Osteoblast (primary cell): ENCODE measurements around the gene TRAFD1. TPM values are rescaled to one million over a fixed set of nuclear protein-coding genes. Genes with fewer than 3 reads are reported as not detected.

Source experiments
- DNase-seq: peaks from one replicate; pipeline ENCODE4 v3.0.0; 2011; ENCODE audit warnings: low spot score, mixed read lengths; ENCODE audit not compliant: insufficient read length; ENCODE audit errors: missing footprints
- H2AFZ ChIP-seq: 2 replicates; pipeline ENCODE4 v1.6.0; 2011; ENCODE audit warnings: mild to moderate bottlenecking, low read length
- H3K27ac ChIP-seq: 2 replicates; pipeline ENCODE4 v1.5.1; 2011; ENCODE audit warnings: mild to moderate bottlenecking, low read depth, low read length, moderate library complexity
- H3K27me3 ChIP-seq: 2 replicates; pipeline ENCODE4 v1.6.0; 2012; ENCODE audit warnings: mild to moderate bottlenecking, control low read depth, inconsistent platforms, low read length, moderate library complexity; ENCODE audit not compliant: insufficient read depth
- H3K36me3 ChIP-seq: 2 replicates; pipeline ENCODE4 v1.5.1; 2011; ENCODE audit warnings: mild to moderate bottlenecking, low read length, control low read depth, moderate library complexity; ENCODE audit not compliant: insufficient read depth
- H3K4me1 ChIP-seq: 2 replicates; pipeline ENCODE4 v1.5.1; 2011; ENCODE audit warnings: mild to moderate bottlenecking, low read length, control low read depth, moderate library complexity; ENCODE audit not compliant: insufficient read depth
- H3K4me2 ChIP-seq: 2 replicates; pipeline ENCODE4 v1.6.0; 2011; ENCODE audit warnings: mild to moderate bottlenecking, low read length; ENCODE audit not compliant: insufficient read depth
- H3K4me3 ChIP-seq: fragments of 200-600 bp; sonication (generic); 3 replicates; pipeline ENCODE4 v1.5.1; 2012; ENCODE audit warnings: mild to moderate bottlenecking, low read length, inconsistent platforms; ENCODE audit not compliant: insufficient read depth
- H3K79me2 ChIP-seq: 2 replicates; pipeline ENCODE4 v1.6.0; 2012; ENCODE audit warnings: mild to moderate bottlenecking, low read length, control low read depth, inconsistent platforms; ENCODE audit not compliant: insufficient read depth
- H3K9me3 ChIP-seq: 2 replicates; pipeline ENCODE4 v1.5.1; 2011; ENCODE audit warnings: low read depth, low read length, control low read depth
- H4K20me1 ChIP-seq: 2 replicates; pipeline ENCODE4 v1.6.0; 2012; ENCODE audit warnings: mild to moderate bottlenecking, low read length, control low read depth; ENCODE audit not compliant: insufficient read depth
- total RNA-seq: library from RNA; depleted of rRNA; stranded (reverse); fragments of >200 nt; gene quantifications from 2 replicates; pipeline ENCODE4 v1.2.3, GENCODE V29; 2012
- TF ChIP-seq, protein P1 (sequence below): IDR thresholded peaks from 2 replicates; pipeline ENCODE4 v1.5.1; 2011; ENCODE audit warnings: mild to moderate bottlenecking, low read depth, low read length, moderate library complexity; ENCODE audit errors: extremely low read depth

Gene TRAFD1
- total RNA-seq, 1 donor, result 40.5 TPM

DNA sequence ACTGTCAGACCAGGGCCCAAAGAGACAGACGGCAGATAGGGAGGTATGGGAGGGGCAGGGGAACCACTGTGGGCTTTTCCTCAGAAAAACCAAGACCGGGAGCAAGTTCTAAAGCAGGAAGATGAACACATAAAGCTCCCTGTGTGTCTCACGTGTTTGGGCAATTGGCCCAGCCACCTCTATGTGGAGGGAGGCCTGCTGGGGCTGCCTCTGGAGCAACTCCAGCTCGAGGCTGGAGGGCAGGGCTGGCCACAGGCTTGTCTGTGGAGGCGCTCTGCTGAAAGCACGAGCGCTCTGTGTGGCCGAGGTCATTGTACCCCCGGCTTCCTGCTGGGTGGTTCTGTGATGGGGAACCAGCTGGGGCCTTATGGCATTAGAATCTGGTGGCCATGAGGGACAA, 36.4 kb downstream of the TRAFD1 start:
- TF ChIP-seq, protein P1, sequence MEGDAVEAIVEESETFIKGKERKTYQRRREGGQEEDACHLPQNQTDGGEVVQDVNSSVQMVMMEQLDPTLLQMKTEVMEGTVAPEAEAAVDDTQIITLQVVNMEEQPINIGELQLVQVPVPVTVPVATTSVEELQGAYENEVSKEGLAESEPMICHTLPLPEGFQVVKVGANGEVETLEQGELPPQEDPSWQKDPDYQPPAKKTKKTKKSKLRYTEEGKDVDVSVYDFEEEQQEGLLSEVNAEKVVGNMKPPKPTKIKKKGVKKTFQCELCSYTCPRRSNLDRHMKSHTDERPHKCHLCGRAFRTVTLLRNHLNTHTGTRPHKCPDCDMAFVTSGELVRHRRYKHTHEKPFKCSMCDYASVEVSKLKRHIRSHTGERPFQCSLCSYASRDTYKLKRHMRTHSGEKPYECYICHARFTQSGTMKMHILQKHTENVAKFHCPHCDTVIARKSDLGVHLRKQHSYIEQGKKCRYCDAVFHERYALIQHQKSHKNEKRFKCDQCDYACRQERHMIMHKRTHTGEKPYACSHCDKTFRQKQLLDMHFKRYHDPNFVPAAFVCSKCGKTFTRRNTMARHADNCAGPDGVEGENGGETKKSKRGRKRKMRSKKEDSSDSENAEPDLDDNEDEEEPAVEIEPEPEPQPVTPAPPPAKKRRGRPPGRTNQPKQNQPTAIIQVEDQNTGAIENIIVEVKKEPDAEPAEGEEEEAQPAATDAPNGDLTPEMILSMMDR, result no peak
- no peaks in the 10 kb centered on the region for H3K27me3 ChIP-seq
- no peaks in the 10 kb centered on the region for H3K79me2 ChIP-seq
- peaks cover 23% of the 10 kb centered on the region for H3K36me3 ChIP-seq
- H3K4me2 ChIP-seq, result no peak overlapping the region
- H3K4me3 ChIP-seq, result no peak overlapping the region
- H3K27ac ChIP-seq, result no peak overlapping the region
- no peaks in the 10 kb centered on the region for H3K4me1 ChIP-seq
- H3K9me3 ChIP-seq, result no peaks in the 10 kb centered on the region
- no peaks in the 10 kb centered on the region for H4K20me1 ChIP-seq
- H2AFZ ChIP-seq, result no peak overlapping the region
- DNase-seq, result no peak

DNA sequence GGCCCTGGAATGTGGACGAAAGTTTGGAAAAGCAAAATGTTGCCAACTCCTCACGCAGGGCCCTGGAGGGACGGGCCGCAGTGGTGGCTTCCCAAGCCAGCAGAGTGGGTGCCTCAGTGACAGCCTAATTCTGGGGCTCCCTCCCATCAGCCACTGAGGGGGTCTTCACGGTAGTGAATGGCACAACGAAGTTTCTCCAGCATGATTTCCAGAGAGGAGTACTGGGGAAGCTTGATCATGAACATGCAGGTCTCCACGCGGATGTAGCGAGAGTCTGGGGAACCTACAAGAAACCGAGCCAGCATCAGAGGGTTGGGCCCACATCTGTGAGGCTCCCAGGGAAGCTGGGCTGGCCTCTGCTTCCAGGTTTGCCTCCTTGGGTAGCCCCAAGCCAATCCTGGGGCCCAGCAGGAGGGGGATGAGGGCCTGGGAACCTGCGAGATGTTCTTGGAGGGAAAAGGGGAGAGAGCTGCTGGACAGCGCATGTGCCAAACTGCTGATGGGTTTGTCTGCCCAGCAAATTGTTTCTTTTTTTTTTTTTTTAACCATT, 37.0 kb downstream of the TRAFD1 start:
- no peak overlapping the region for H3K27ac ChIP-seq
- H3K9me3 ChIP-seq, result no peaks in the 10 kb centered on the region
- TF ChIP-seq, protein P1, result no peak
- H3K4me1 ChIP-seq, result no peaks in the 10 kb centered on the region
- H3K79me2 ChIP-seq, result no peaks in the 10 kb centered on the region
- H3K4me3 ChIP-seq, result no peak overlapping the region
- no peak overlapping the region for H3K4me2 ChIP-seq
- no peak for DNase-seq
- H3K27me3 ChIP-seq, result no peaks in the 10 kb centered on the region
- peaks cover 23% of the 10 kb centered on the region for H3K36me3 ChIP-seq
- no peaks in the 10 kb centered on the region for H4K20me1 ChIP-seq
- H2AFZ ChIP-seq, result no peak overlapping the region

DNA sequence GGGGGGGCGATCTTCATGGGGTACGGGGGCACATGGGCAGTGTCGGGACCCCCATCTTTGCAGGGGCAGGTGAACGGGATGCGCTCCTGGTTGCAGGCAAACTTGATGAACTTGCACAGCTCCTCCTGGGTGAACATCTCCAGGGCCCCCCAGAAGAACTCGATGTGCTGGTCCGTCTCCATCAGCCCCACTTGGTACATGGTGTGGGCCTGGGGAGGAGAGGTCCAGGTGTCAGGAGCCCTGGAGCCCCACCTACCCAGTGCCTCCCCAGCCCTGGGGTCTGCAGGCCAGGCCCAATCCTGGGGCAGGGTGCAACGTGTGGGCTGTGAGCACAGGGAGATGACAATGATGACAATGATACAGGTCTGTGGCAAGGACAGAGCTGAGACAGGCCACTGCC, 37.7 kb downstream of the TRAFD1 start:
- TF ChIP-seq, protein P1, result no peak
- Histone ChIP-seq H3K4me1 (no peaks in the 10 kb centered on the region), H4K20me1 (no peaks in the 10 kb centered on the region), H3K4me3 (no peak overlapping the region), H2AFZ (no peak overlapping the region), H3K4me2 (no peak overlapping the region), H3K27ac (no peak overlapping the region), H3K27me3 (no peaks in the 10 kb centered on the region), H3K79me2 (no peaks in the 10 kb centered on the region), H3K9me3 (no peaks in the 10 kb centered on the region), H3K36me3 (peaks cover 23% of the 10 kb centered on the region)
- peak; percentile 58 for DNase-seq

DNA sequence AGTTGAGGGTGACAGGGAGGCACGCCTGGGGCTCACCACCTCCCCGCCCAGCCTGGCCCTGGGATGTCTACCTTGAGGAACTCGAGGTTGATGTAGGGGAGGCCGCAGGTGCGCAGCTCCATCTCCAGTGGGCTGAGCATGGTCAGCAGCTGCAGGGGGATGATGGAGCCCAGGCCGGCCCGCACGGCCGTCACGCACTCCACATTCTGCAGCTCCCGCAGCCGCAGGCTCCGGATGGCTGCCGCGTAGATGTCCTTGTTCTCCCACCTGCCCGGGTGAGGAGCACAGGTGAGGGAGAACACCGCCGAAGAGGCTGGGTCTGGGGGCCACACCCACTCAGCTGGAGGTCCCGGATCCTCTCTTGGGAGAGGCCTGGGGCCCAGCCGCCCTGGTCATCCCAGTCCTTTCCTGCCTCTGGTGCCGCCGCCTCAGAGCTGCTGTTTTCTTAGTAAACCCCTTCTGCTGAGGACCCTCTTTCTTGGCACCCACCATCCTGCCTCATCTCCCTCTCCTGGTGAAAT, 38.2 kb downstream of the TRAFD1 start:
- DNase-seq, result peak; percentile 68
- H4K20me1 ChIP-seq, result no peaks in the 10 kb centered on the region
- no peaks in the 10 kb centered on the region for H3K27me3 ChIP-seq
- no peaks in the 10 kb centered on the region for H3K9me3 ChIP-seq
- peaks cover 23% of the 10 kb centered on the region for H3K36me3 ChIP-seq
- TF ChIP-seq, protein P1, result no peak
- H3K4me2 ChIP-seq, result no peak overlapping the region
- no peaks in the 10 kb centered on the region for H3K79me2 ChIP-seq
- no peak overlapping the region for H2AFZ ChIP-seq
- H3K4me1 ChIP-seq, result no peaks in the 10 kb centered on the region
- H3K4me3 ChIP-seq, result no peak overlapping the region
- no peak overlapping the region for H3K27ac ChIP-seq
